Astrocyte of the hippocampus (primary cell): ENCODE results near the gene BACE2.

Experiments
- DNase-seq: peaks from one replicate; pipeline ENCODE4 v3.0.0; 2011; ENCODE audit warnings: low read depth, low spot score

The BACE2 gene

DNA sequence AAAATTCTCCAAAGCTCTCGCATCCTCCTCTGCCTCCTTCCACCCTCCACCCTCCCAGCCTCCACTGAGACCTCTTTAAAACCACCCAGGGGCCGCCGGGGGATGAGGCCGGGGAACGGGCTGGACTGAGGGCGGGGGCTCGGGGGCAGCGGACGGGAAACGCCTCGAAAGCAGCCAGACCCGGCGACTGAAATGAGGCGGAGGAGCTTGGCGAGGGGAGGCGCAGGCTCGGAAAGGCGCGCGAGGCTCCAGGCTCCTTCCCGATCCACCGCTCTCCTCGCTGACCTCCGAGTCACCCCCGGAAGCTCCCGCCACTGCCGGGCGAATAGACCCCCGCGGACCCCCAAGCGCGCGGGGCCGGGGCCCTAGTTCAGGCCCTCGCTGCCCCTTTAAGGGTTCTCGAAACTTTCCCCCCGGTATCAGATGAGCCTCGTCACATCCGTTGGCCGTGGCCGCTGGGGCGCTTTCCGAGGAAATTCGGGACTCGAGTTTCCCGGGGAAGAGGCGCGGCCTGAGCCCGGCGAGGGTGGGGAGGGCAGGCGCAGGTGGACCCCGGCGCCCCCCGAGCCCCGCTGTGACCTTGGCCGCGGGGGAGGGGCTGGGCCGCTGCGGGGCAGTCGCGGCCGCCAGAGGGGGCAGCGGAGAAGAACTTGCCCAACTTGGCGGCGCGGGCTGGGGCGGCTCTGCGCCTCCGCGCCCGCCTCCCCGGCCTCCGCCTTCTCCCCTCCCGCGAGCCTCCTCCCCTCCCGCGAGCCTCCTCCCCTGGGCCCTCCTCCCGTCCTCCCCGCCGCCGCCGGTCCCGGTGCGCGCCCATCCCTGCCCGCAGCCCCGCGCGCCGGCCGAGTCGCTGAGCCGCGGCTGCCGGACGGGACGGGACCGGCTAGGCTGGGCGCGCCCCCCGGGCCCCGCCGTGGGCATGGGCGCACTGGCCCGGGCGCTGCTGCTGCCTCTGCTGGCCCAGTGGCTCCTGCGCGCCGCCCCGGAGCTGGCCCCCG, at the start of gene BACE2:
TSS of gene BACE2 (plus strand) at position 813 of the 995 bp plus-strand sequence. CDS start at position 917, 104 bp downstream.
- peak; percentile 94 for DNase-seq

DNA sequence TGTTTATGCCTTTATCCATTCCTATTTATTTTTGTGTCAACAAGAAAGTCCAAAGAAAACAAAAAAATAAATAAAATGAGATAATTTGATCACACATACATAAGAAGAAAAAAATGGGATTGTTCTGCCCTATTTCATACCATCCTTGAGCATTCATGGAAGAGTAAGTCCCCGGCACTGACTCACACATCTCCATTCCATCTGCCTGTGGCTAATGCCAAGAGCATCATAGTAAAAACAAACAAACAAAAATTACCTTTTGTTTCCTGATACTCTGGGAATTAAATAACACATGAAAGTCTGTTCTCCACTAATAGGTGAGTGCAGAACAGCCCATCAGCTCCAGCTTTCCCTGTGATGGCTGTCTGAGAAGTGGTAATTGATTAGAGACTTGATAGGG, 48.1 kb upstream of the BACE2 start:
- no peak for DNase-seq

DNA sequence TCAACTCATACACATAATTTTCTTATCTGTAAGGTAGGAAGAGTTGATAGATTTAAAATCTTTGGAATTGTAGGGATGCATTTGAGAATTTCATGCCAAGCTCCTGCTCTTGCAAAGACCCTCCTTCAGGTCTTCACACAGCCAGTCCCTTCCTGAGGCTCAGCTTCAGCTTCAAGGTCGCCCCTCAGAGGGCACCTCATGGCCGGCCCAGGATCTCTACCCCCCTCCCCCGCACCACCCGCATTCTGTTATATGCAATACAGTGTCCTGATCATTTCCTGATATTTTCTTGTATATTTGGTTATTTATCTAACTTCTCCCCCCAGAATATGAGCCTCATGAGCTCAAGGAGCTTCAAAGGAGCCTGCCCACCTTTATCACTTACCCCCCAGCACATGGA, 47.0 kb upstream of the BACE2 start:
- no peak for DNase-seq

DNA sequence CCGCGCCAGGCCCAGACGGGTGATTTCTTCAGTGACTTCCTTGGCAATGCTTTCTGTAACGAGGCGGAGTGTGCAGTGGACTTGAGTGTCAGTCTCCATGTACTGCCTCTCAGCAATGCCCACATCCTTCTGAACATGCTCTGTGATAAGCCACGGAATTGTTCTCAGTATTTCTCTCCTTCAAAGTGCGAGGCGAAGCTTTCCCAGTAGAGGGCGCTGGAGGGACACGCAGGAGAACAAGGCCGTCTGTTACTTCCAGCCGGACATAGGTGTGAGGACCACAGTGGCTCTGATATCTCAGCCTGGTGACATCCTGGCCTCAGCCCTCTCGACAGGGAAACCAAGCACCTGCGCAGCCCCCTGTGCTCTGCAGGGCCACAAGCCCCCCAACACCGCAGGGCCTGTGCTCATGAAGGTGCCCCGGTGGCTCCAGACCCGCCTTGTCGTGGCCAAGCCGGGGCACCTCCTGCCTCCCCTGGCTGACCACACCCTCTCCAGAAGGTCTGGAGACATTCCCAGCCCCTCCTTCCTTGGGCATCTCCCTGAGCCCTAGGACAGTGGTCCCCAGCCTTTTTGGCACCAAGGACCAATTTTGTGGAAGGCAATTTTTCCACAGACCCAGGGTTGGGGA, 46.1 kb upstream of the BACE2 start:
- peak; percentile 92 for DNase-seq

DNA sequence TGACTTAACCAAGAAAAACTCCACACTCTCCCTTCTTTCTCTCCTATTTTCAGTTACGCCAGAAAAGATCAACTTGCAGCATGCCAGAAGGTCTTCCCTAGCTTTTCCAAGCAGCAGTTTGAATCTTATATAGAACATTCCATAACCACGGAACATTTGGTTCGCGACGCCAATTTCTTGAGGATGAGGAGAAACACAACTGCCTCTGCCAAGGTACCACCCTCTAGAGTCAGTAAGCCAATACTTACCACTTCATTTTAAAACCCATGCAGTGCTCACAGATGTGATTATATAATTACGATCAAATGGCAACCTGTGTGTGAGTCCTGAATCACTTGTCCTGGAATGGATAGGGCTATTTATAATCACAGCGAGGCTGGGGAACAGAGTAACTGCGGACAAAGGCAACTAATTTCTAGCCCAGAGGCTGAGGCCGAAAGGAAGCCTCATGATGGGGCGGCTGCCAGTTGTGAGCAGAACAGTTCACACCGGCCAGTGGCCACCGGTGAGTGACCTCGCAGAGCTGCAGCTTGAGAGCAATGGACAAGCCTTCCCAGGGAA, 43.2 kb upstream of the BACE2 start:
- no peak for DNase-seq

DNA sequence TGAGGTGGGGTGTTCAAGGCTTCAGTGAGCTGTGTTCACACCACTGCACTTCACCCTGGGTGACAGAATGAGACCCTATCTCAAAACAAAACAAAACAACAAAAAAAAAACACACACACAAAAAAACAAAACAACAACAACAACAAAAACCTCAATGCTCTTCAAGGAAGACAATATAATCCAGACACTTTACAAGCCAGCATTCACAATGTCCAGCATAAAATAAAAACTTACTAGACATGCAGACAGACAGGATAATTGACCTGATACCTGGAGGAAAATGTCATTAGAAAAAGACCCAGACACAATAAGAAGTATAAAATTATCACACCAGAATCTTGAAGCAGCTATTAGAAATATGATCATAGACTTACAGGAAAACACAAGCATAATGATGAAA, 39.0 kb upstream of the BACE2 start:
- DNase-seq: no peak

DNA sequence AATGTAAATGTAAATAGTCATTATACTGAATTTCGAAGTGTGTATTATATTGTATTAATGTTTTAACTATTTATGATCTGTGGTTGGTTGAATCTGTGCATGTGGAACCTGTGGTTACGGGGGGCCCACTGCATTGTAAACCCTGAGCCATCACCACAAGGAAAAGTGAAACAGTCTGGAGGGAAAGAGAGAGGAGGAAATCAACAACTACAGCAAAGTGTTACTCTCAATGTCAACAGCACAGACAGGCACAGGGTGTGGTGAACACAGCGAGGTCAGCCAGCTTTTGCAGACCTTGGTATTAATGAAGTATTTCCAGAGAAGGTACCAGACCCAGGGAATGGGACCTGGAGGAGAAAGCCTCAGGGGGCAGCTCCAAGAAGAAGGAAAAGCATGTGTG, 37.1 kb upstream of the BACE2 start:
- no peak for DNase-seq

DNA sequence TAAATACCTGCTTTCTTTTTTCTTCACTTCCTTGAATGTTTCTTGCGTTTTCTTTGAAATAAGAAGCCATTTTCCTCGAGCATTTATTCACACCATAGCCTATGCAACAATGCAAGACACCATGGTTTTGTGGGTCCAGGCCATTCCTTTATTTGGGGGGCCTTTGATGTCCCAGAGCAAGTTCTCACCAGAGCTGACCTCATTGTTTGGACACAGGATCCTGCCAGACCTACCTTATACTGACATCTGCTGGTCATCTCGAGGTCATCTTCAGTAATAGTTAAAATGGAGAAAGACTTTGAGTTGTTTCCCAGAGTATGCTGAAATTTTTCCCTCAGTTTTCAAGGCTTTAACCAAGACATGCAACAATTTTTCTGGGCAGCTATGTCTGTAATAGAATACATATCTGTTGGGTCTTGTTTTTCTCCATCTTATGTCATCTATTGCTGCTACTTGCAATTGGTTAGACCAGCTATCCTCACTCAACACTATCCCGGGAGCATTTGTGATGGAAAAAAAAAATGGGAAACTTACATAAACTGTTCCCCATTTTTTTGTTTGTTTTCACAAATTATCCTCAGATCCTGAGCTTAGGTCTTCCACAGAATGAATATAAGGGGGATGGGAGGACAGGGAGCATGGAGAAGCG, 34.0 kb upstream of the BACE2 start:
- peak; percentile 48 for DNase-seq

DNA sequence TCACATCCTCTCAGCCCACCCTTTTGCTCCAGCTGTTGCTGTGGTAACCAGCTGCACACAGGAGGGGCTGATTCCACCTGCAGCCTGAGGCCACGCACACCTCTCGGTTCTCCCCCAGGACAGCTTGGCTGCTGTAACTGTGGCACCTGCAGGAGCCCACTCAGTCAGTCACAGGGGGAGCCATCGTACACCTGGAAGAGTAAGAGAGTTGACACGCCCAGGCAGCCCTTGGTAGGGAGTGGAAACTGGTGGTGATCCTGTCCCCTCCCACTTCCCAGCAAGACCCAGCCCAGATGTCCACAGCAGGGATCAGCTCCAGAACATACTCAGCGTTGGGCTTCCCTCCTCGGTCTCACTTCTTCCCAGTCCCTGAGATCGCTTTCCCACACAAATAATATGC, 32.2 kb upstream of the BACE2 start:
- DNase-seq: no peak

DNA sequence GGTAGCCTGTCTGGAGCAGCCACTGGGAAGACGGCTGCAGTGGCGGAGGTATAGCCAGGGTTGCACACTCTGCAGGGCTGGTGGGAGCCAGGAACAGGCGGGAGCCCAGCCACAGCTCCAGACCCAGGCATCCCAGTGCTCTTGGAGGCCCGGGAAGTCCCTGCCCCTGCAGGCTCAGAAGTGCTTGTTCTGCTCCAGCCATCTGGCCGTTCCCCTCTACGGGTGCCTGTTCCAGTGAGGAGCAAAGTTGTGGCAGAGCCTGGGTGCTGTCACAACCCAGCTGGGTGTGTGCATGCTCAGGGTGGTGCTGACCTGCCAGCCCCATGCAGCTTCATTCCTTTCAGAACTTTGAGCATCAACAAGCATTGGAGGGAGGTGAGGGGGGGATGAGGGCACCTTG, 31.7 kb upstream of the BACE2 start:
- DNase-seq: no peak

DNA sequence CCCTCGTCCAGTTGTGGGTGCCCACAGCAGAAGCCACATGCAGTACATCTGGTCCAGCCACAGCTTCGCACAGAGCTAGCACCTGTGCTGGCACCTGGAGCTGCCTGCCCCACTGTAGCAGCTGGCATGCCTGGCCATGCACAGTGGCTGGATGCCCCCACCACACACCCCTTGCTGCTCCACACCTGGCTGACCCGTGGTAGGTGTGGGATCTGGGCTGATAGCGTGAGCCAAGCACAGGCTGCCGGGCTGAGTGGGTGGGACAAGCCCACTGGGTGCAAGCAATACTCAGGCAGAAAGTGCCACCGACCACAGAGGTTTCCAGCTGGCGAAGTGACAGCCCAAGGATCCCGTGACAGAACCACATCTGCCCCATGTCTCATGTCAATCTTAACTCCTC, 30.6 kb upstream of the BACE2 start:
- DNase-seq: no peak

DNA sequence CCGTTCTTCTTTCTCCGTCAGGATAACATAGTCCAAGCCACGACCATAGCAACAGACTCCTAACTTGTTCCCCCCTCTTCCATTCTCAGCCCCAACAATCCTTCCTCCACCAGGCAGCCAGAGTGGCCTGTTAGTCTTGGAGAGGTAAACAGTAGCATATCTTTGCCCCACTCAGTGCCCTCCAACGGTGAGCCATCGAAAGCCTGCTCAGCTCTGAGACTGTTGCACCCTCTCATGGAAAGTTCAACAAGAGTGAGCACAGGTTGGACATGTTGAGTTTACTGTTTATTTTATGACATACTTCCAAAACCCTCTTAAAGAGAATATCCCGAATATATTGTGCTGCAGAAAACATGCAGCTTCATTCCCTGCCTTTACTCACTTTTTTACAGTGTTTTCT, 30.1 kb upstream of the BACE2 start:
- no peak for DNase-seq

DNA sequence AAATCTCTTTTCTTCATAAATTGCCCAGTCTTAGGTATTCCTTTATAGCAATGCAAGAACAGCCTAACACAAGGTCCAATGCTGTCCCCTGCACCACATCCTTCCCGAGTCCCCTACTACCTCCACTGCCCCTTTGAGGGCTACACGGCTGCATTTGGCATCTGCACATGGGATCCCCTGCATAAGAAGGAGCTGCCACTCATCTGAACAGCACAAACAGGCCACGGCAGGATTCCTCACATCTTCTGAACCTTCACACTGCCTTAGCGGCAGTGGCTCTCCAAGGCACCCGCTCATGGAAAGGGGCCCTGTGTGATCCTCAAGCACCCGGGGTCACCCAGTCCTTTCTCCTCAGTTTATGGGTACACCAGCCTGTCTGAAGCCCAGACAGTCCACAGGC, 29.2 kb upstream of the BACE2 start:
- DNase-seq: no peak

DNA sequence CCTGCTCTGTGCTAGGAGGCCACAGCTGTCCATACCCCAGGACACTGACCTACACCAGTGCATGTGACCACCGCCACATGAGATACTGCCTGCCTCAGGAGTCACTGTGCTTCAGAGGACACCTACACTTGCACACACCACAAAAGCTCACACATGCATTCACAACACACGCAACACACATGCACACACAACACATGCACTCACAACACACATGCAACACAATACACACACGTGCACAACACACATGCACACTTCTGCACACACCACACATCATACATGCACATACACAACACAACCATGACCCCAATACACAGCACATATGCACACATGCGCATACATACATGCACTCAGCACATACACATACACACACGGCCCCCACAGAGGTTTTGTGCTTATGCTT, 28.7 kb upstream of the BACE2 start:
- no peak for DNase-seq

DNA sequence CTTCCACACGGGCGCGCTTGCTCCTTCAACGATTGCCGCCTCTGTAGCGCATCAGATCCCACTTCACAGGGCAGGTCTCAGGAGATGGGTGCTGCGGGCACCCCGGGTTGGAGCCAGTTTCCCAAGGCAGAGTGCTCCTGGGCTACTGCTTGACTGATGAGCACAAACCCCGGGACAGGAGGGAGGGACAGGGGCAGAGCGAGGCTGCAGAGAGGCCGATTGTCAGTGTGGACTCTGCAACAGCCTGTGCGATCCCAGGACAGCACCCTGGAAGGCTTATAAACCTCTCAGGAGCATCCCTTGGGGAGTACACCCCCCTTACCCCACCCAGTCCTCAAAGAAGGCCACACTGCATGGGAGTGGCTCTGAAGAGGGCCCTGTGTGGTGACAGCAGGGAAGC, 28.0 kb upstream of the BACE2 start:
- DNase-seq: no peak

DNA sequence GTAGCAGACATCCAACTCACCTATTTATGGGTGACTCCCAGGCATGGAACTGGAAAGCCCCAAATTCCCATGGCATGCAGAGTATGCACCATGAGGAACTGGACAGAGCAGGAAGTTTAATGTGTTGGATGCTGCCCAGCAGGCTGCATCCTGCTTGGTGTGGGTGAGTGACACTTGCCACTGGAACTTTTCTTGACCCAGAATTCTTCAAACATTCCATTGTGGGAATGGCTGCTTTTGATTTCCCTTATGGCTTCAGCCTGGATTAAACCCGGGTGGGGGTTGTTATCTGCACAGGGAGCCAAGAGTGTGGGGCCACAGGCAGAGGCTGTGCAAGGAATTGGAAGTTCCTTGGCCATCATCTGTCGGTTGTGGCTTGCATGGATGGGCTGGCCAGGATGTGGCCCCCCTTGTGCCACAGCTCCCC, 26.9 kb upstream of the BACE2 start:
- peak; percentile 86 for DNase-seq

DNA sequence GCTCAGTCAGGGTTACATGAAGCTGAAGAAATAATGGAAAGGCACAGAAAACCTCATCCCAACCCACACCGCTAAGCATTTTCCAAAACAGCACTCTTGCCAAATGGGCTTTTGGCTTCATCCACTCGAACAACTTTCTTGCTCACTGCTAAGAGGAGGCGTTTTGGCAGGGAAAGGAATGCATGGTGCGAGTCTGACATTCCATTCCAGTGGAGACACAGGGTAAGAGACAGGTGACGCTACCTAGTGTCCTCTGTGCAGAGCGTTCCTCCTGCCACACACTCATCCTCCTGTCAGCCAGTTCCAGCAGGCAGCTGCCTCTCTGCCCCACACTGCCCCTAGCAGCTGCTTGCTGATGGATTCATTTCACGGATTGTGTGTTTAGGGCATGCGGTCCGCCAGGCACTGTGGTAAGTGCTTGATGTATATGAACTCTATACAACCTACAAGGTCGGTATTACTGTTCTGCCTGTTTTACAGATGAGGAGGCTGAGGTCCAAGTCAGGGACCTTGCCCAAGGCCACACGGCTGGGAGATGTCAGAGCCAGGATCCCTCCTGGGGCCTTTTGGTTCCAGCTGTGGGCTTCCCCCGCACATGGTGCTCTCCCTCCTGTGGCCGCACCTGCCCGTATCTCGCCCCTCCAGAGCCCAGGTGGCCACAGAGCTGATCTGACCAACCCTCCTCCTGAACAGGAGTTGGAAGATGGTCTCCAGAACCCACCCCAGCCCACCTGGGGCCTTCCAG, 25.7 kb upstream of the BACE2 start:
- peak; percentile 95 for DNase-seq

DNA sequence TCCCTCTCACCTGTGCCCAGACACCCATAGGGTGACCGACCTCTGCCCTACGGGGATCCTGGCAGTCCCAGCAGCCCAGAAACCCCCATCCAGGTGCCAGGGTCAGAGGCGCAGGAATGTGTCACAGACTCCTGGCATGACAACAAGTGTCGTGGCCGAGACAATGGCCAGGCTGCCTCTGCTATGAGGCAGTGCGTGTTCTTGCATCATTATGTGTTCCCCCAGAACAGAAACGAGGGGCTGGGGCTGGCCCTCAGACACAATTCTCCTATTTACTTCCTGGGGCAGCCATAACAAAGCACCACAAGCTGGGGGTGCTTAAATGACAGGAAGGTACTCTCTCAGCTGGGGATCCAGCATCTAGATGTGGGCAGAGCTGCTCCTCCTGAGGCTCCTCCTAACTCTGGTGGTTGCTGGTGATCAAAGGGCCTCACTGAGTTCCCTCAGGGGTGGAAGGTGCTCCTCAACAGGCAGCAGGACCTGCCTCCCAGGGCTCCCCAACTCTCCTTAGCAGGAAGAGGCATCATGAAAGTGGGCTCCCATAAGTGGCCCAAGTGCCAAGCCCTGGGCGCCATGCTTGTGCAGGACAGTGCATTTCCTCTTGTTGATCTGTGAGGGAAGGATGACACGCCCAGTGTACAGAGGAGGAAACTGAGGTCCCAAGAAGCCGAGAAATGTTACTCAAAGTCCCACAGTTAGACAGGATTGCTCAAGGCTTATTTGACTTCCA, 24.2 kb upstream of the BACE2 start:
- DNase-seq: no peak

DNA sequence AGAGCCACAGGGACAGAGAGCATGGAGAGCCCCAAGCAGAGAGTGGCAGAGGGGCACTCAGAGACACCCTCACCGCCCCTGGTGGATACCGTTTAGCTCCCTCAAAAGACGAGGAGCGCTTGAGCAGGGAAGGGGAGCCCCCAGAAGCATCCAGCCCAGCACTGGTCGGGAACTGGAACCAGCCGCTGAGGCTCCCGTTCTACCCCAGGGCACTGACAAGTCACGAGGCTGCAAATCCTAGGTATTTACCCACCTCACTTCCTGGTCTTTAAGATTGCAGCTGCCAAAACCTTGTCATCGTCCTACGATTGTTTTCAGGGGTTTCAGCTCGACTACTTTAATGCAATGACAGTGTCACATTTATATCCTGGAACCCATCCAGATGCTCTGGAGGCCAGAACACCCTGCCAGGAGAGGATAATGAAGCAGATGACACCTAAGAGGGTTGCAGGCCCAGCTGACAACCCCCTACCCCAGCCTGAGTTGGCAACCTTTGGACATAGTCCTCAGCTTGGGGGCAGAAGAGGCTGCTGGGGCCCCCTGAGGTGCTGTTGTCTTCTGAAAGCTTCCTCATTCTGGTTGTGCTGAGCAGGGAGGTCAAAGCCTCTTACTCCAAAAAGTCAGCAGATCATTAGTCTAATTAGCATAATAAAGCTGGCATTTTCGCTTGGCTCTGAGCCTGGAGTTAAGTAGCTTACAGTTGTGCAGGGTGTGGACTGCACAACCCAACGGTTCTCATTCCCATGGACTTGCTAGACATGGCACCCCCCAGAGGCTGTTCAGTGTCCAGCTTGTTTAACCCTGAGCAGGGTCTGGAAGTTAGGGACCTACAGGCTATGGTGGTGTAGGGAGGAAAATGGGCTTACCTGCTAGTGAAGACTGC, 20.6 kb upstream of the BACE2 start:
- no peak for DNase-seq

DNA sequence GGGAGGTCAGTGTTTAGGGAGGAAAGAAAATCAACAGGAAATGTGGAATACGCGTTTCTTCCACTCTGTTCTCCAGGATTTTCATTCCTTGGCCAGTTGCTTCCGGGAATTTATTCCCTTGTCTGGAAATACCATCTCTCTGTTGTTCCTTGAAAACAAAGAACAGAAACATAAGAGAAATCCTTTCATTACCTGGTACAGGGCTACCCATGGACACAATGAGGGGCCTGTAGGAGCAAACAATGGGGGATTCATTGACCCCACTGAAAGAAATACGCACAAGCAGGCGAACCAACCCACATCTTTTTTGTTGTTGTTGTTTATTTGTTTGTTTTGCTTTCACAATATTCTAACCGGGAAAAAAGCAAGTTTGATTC, 20.0 kb upstream of the BACE2 start:
- DNase-seq: no peak
